WI38 (cell line): ENCODE results near the gene WNK3.
"Not testable (repeated sequence)": the region's sequence is repeated elsewhere in the genome, so short reads cannot be mapped to it uniquely, and the experiment has no call there.

Source experiments
- H3K4me3 ChIP-seq: 2 replicates; pipeline ENCODE4 v1.5.1; 2011; ENCODE audit warnings: low read depth, mild to moderate bottlenecking, control low read depth, low read length
- TF ChIP-seq, protein P1 (sequence below): IDR thresholded peaks from 2 replicates; pipeline ENCODE4 v1.5.1; 2012; ENCODE audit warnings: low read depth, mild to moderate bottlenecking, control low read depth, low read length

Gene WNK3

DNA sequence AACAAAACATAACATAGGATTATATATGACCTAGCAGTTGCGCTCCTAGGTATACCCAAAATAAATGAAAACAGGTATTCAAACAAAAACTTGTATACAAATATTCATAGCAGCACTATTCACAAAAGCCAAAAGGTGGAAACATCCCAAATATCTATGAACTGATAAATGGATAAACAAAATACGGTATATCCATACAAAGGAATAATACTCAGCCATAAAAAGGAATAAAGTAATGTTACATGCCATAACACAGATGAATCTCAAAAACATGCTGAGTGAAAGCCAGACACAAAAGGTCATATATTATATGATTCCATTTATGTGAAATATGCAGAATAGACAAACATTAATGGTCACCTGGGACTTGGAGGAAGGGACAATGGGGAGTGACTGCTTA is 5.2 kb downstream of the WNK3 start:
- no peak overlapping the region for H3K4me3 ChIP-seq
- TF ChIP-seq, protein P1, sequence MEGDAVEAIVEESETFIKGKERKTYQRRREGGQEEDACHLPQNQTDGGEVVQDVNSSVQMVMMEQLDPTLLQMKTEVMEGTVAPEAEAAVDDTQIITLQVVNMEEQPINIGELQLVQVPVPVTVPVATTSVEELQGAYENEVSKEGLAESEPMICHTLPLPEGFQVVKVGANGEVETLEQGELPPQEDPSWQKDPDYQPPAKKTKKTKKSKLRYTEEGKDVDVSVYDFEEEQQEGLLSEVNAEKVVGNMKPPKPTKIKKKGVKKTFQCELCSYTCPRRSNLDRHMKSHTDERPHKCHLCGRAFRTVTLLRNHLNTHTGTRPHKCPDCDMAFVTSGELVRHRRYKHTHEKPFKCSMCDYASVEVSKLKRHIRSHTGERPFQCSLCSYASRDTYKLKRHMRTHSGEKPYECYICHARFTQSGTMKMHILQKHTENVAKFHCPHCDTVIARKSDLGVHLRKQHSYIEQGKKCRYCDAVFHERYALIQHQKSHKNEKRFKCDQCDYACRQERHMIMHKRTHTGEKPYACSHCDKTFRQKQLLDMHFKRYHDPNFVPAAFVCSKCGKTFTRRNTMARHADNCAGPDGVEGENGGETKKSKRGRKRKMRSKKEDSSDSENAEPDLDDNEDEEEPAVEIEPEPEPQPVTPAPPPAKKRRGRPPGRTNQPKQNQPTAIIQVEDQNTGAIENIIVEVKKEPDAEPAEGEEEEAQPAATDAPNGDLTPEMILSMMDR = no peak

DNA sequence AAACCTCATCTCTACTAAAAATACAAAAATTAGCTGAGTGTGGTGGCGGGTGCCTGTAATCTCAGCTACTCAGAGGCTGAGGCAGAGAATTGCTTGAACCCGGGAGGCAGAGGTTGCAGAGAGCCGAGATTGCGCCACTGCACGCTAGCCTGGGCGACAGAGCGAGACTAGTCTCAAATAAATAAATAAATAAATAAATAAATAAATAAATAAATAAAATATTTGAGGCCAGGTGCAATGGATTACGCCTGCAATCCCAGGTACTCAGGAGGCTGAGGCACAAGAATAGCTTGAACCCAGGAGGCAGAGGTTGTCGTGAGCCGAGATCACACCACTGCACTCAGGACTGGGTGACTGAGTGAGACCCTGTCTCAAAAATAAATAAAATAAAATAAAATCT is 20.5 kb downstream of the WNK3 start:
- not testable (repeated sequence) for H3K4me3 ChIP-seq

GRCh38 chrX:54325077-54325476 is 32.8 kb downstream of the WNK3 start:
- TF ChIP-seq, protein P1 = no peak
- H3K4me3 ChIP-seq = no peak overlapping the region

DNA sequence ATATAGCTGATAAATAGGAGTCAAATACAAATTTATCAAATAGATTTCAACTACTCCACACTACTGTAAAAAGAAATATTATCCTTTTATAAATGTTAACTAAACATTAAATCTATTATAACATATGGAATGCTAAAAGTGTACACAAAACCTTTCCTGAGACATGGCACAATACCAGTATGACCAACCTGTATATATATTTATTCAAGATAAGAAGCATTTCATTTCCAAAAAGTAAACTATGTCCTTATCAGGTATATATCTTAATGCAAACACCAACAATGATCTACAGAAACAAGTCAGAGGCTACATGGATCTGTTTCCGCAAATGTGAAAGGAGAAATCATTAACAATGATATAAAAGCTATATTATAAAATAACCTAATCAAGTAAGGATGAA is 37.8 kb downstream of the WNK3 start:
- TF ChIP-seq, protein P1 = no peak

DNA sequence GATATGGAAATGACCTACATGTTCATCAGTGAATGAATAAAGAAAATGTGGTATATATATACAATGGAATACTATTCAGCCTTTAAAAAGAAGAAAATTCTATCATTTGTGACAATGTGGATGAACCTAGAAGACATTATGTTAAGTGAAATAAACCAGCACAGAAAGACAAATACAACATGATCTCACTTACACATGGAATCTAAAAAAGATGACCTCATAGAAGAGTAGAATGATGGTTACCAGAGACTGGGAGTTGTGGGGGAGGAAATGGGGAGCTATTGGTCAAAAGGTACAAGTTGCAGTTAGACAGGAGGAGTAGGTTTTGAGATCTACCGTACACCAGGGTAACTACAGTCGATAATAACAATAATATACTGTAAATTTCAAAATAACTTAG is 51.5 kb downstream of the WNK3 start:
- no peak overlapping the region for H3K4me3 ChIP-seq
- TF ChIP-seq, protein P1 = no peak

More for the DNA sequence above, 37.8 kb downstream of the WNK3 start:
- H3K4me3 ChIP-seq = no peak overlapping the region

DNA sequence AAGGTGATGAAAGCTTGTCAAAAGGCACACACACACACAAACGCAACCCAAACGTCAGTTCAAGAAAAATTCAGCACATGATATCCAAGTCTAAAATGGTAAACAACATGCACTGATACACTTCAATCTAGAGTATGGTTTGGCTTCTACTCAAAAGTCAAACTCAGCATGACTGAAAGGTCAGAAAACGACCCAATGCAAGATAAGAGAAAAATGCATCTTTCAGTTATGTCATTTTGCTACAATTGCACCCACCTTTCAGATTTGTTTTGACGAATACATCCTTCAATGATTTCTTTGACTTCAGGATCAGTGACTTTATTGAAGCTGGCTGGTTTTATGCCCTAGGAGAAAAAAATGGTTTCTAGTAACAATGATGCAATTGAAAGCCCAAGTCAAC is 56.3 kb downstream of the WNK3 start:
- TF ChIP-seq, protein P1 = no peak

GRCh38 chrX:54294306-54294705 is 63.5 kb downstream of the WNK3 start:
- no peak overlapping the region for H3K4me3 ChIP-seq
- TF ChIP-seq, protein P1 = no peak

More for the DNA sequence above, 56.3 kb downstream of the WNK3 start:
- H3K4me3 ChIP-seq = no peak overlapping the region

GRCh38 chrX:54292755-54293154 is 65.1 kb downstream of the WNK3 start:
- TF ChIP-seq, protein P1 = no peak
- no peak overlapping the region for H3K4me3 ChIP-seq
